NT2/D1 (cell line): ENCODE measurements around the gene ATE1.

Experiments used
- DNase-seq: peaks from one replicate; pipeline ENCODE4 v3.0.0-alpha.2; 2011; ENCODE audit warnings: low read depth, low spot score
- H3K27me3 ChIP-seq: 2 replicates; pipeline ENCODE4 v1.6.0; 2011; ENCODE audit warnings: mild to moderate bottlenecking; ENCODE audit not compliant: insufficient read length, insufficient read depth
- H3K36me3 ChIP-seq: 2 replicates; pipeline ENCODE4 v1.6.1; 2011; ENCODE audit warnings: mild to moderate bottlenecking, low read length, mixed read lengths; ENCODE audit not compliant: insufficient read depth, insufficient read length
- H3K4me1 ChIP-seq: 2 replicates; pipeline ENCODE4 v1.5.1; 2011; ENCODE audit not compliant: insufficient read depth, insufficient read length
- H3K4me3 ChIP-seq: 2 replicates; pipeline ENCODE4 v1.5.1; 2011; ENCODE audit warnings: low read depth; ENCODE audit not compliant: insufficient read length
- H3K9ac ChIP-seq: 2 replicates; pipeline ENCODE4 v1.6.0; 2011; ENCODE audit warnings: low read depth; ENCODE audit not compliant: insufficient read length
- H3K9me3 ChIP-seq: 2 replicates; pipeline ENCODE4 v1.5.1; 2011; ENCODE audit warnings: mild to moderate bottlenecking, low read length; ENCODE audit not compliant: insufficient read depth
- SUZ12 ChIP-seq: IDR thresholded peaks from 2 replicates; pipeline ENCODE4 v1.6.1; 2011; ENCODE audit not compliant: insufficient read length, insufficient read depth; ENCODE audit errors: extremely low read depth
- YY1 ChIP-seq: IDR thresholded peaks from 2 replicates; pipeline ENCODE4 v1.6.1; 2011; ENCODE audit not compliant: insufficient read length, insufficient read depth
- ZNF274 ChIP-seq: IDR thresholded peaks from 2 replicates; pipeline ENCODE4 v1.6.1; 2011; ENCODE audit warnings: mild to moderate bottlenecking, low read depth, low read length

The ATE1 gene

GRCh38 chr10:121845044-121845784 is 82.6 kb downstream of the ATE1 start:
- no peak overlapping the region for H3K9ac ChIP-seq
- no peak for TF ChIP-seq SUZ12
- H3K9me3 ChIP-seq, result no peaks in the 10 kb centered on the region
- no peaks in the 10 kb centered on the region for H3K4me1 ChIP-seq
- no peaks in the 10 kb centered on the region for H3K27me3 ChIP-seq
- H3K4me3 ChIP-seq, result no peak overlapping the region
- peaks cover 6% of the 10 kb centered on the region for H3K36me3 ChIP-seq
- no peak for DNase-seq

GRCh38 chr10:121844537-121844936 is 83.3 kb downstream of the ATE1 start:
- Histone ChIP-seq H3K4me3 (no peak overlapping the region), H3K36me3 (peaks cover 6% of the 10 kb centered on the region), H3K4me1 (no peaks in the 10 kb centered on the region), H3K9ac (no peak overlapping the region), H3K9me3 (no peaks in the 10 kb centered on the region), H3K27me3 (no peaks in the 10 kb centered on the region)
- DNase-seq, result no peak
- TF ChIP-seq SUZ12, result no peak
- no peak for TF ChIP-seq ZNF274
- no peak for TF ChIP-seq YY1

- Histone ChIP-seq H3K9ac (no peak overlapping the region), H3K4me1 (no peaks in the 10 kb centered on the region), H3K4me3 (no peak overlapping the region), H3K27me3 (no peaks in the 10 kb centered on the region), H3K9me3 (no peaks in the 10 kb centered on the region), H3K36me3 (peaks cover 4% of the 10 kb centered on the region)
- no peak for TF ChIP-seq SUZ12
- no peak for TF ChIP-seq ZNF274
- no peak for TF ChIP-seq YY1
- DNase-seq, result no peak
Measured at GRCh38 chr10:121843379-121843778, 84.5 kb downstream of the ATE1 start.

GRCh38 chr10:121841862-121842261 is 86.0 kb downstream of the ATE1 start:
- Histone ChIP-seq H3K4me3 (no peak overlapping the region), H3K4me1 (no peaks in the 10 kb centered on the region), H3K36me3 (peaks cover 4% of the 10 kb centered on the region), H3K27me3 (no peaks in the 10 kb centered on the region), H3K9me3 (no peaks in the 10 kb centered on the region), H3K9ac (no peak overlapping the region)
- no peak for DNase-seq
- no peak for TF ChIP-seq YY1
- no peak for TF ChIP-seq SUZ12
- TF ChIP-seq ZNF274, result no peak

- no peak for DNase-seq
Measured at GRCh38 chr10:121838931-121839330, 88.9 kb downstream of the ATE1 start.

GRCh38 chr10:121838149-121838548 is 89.7 kb downstream of the ATE1 start:
- H3K9me3 ChIP-seq, result no peaks in the 10 kb centered on the region
- no peaks in the 10 kb centered on the region for H3K27me3 ChIP-seq
- no peak overlapping the region for H3K9ac ChIP-seq
- TF ChIP-seq SUZ12, result no peak
- TF ChIP-seq ZNF274, result no peak
- no peak for TF ChIP-seq YY1
- H3K36me3 ChIP-seq, result peaks cover 10% of the 10 kb centered on the region
- DNase-seq, result no peak
- no peak overlapping the region for H3K4me3 ChIP-seq
- H3K4me1 ChIP-seq, result no peaks in the 10 kb centered on the region

More at GRCh38 chr10:121838931-121839330, 88.9 kb downstream of the ATE1 start:
- no peak overlapping the region for H3K9ac ChIP-seq
- H3K4me3 ChIP-seq, result no peak overlapping the region
- no peaks in the 10 kb centered on the region for H3K4me1 ChIP-seq
- H3K27me3 ChIP-seq, result no peaks in the 10 kb centered on the region
- H3K36me3 ChIP-seq, result peaks cover 10% of the 10 kb centered on the region
- TF ChIP-seq SUZ12, result no peak
- TF ChIP-seq ZNF274, result no peak
- no peak for TF ChIP-seq YY1
- no peaks in the 10 kb centered on the region for H3K9me3 ChIP-seq

- Histone ChIP-seq H3K36me3 (peaks cover 10% of the 10 kb centered on the region), H3K9me3 (no peaks in the 10 kb centered on the region), H3K4me3 (no peak overlapping the region), H3K9ac (no peak overlapping the region), H3K4me1 (no peaks in the 10 kb centered on the region), H3K27me3 (no peaks in the 10 kb centered on the region)
- TF ChIP-seq ZNF274 (no peak), SUZ12 (no peak), YY1 (no peak)
- no peak for DNase-seq
Measured at GRCh38 chr10:121836171-121836570, 91.7 kb downstream of the ATE1 start.
